Pancreas (tissue), 10 donors: ENCODE results near the gene TANC1. TPM values are rescaled to one million over a fixed set of nuclear protein-coding genes. Genes with fewer than 3 reads are reported as not detected.

Source experiments
- ATAC-seq, 4 donors: fragments of 200-7000 bp; cut with Tn5 transposase; one replicate each; pipeline versions ENCODE4 v1.8.0 to v1.9.1; 2020; ENCODE audit warnings: mild to moderate bottlenecking in 4 of 4, moderate library complexity in 4 of 4
- DNase-seq, 6 donors: peaks; one replicate each; pipeline ENCODE4 v3.0.0-alpha.2; 2020
- FAIRE-seq: peaks from 2 replicates; lab custom pipeline; 2012; peaks lifted over from hg19 to GRCh38; lab: Jason Lieb, UNC
- H3K27ac ChIP-seq, 4 donors: fragments of 200-600 bp; sonication (generic); 1 replicate in 3 of 4; 2 replicates in 1 of 4; pipeline versions ENCODE4 v1.5.0 to v1.8.0; 2020
- H3K27me3 ChIP-seq, 4 donors: fragments of 200-600 bp; one replicate each; pipeline ENCODE4 v1.8.0; 2021
- H3K36me3 ChIP-seq, 3 donors: fragments of 200-600 bp; sonication (generic) in 1 of 3; one replicate each; pipeline versions ENCODE4 v1.5.0 to v1.8.0; 2020 to 2021
- H3K4me1 ChIP-seq, 3 donors: fragments of 200-600 bp; one replicate each; pipeline ENCODE4 v1.8.0; 2021
- H3K4me3 ChIP-seq, 4 donors: fragments of 200-600 bp; sonication (generic) in 2 of 4; one replicate each; pipeline versions ENCODE4 v1.5.0 to v1.8.0; 2020 to 2021
- H3K9me3 ChIP-seq, 4 donors: fragments of 200-600 bp; one replicate each; pipeline ENCODE4 v1.8.0; 2021
- CTCF ChIP-seq, 4 donors: fragments of 200-600 bp; sonication (generic) in 3 of 4; IDR thresholded peaks; one replicate each; pipeline versions ENCODE4 v1.5.0 to v1.8.0; 2021; ENCODE audit warnings: antibody characterized with exemption in 4 of 4
- WGBS, 2 donors: extraction: QIAGEN DNeasy Blood & Tissue Kit; methylation state at CpG; one replicate each; pipeline ENCODE4 v1.1.7; 2013; 5-methylcytosine and 5-hydroxymethylcytosine counted together
- intact Hi-C, 3 donors: fragments of 100-400 bp; cut with DNase I; formaldehyde crosslinking; loops; one replicate each; pipeline versions ENCODE4 v1.11.1 to v1.14.2; 2022
- polyA plus RNA-seq, 2 donors: library from polyadenylated mRNA; stranded (reverse); fragments of 200-250 nt; gene quantifications; one replicate each; pipeline ENCODE4 v1.2.3, GENCODE V29; 2013
- total RNA-seq, 6 donors: library from RNA; stranded (reverse); fragmentation: NEBNext Ultra II Directional in 4 of 6; extraction: Animal tissue kit (Norgen Biotek cat#: 25700) in 4 of 6; gene quantifications; one replicate each; pipeline versions ENCODE4 v1.2.1 to v1.2.4, GENCODE V29; 2021 to 2023
- donor health status: healthy with polysubstance abuse.
- donor health status: DM: no; HTN: no; CAD: no; lungs with moderate emphysema.
- donor health status: DM: no; HTN: no; CAD: no.
- donor health status: control.
- donor health status: control.
- donor health status: Bipolar disorder and iron deficiency.
- donor health status: DM: yes; HTN: yes; CAD: no.
- donor health status: DM: no; HTN: no; CAD: no.
- donor health status: DM: no; HTN: no; CAD: no.
- donor health status: DM: yes; HTN: yes; CAD: no.

Gene TANC1
- total and polyA plus RNA-seq, 8 donors: 9.0 to 17.6 (median 10.5) TPM

- no peak for TF ChIP-seq CTCF (IDR thresholded peaks at IDR 0.05)
- WGBS, 2 donors: 95 to 97% methylated on average over 6 of the region's 6 CpGs
- Histone ChIP-seq H3K4me1 (peaks cover 4 to 21% (median 8%) of the 10 kb centered on the region in 3 donors), H3K9me3 (no peaks in the 10 kb centered on the region), H3K27me3 (no peaks in the 10 kb centered on the region), H3K4me3 (no peak overlapping the region), H3K27ac (no peak overlapping the region), H3K36me3 (no peaks in the 10 kb centered on the region)
- intact Hi-C loops: no loop called here
- DNase-seq: no peak
- no peak for ATAC-seq
- FAIRE-seq: no peak
These were observed 22.2 kb downstream of the TANC1 start for GRCh38 chr2:158990397-158991214.

DNA sequence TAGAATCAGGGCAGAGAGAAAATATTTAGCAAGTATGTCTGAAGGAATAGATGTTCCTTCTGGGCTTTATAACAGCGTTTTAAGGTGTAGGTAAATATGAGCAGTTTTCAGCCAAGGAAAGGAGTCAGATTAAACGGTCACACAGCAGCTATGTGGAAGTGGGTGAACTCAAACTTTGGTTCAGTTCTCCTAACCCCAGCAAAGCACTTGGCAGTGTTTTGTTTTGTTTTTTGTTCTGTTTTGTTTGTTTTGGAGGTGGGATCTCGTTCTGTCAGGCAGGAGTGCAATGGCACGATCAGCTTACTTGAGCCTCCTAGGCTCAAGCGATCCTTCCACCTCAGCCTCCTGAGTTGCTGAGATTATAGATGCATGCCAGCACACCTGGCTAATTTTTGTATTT is 24.6 kb downstream of the TANC1 start:
- Histone ChIP-seq H3K27ac (no peak overlapping the region), H3K36me3 (no peaks in the 10 kb centered on the region), H3K4me1 (peaks cover 8 to 21% (median 10%) of the 10 kb centered on the region in 3 donors), H3K27me3 (no peaks in the 10 kb centered on the region), H3K4me3 (no peak overlapping the region), H3K9me3 (no peaks in the 10 kb centered on the region)
- TF ChIP-seq CTCF (IDR thresholded peaks at IDR 0.05): no peak
- no peak for DNase-seq
- intact Hi-C loops: no loop called here
- FAIRE-seq: no peak
- ATAC-seq: no peak
- 84 to 87% methylated on average over 5 of the region's 5 CpGs for WGBS, 2 donors

- Histone ChIP-seq H3K4me1 (peaks cover 8 to 21% (median 15%) of the 10 kb centered on the region in 3 donors), H3K27ac (no peak overlapping the region), H3K36me3 (no peaks in the 10 kb centered on the region), H3K27me3 (no peaks in the 10 kb centered on the region), H3K4me3 (no peak overlapping the region), H3K9me3 (no peaks in the 10 kb centered on the region)
- FAIRE-seq: no peak
- TF ChIP-seq CTCF (IDR thresholded peaks at IDR 0.05): no peak
- DNase-seq: no peak
- 74 to 78% methylated on average over 4 of the region's 4 CpGs for WGBS, 2 donors
- intact Hi-C loops: no loop called here
- ATAC-seq: no peak
These were observed 25.5 kb downstream of the TANC1 start for GRCh38 chr2:158993721-158994587.

DNA sequence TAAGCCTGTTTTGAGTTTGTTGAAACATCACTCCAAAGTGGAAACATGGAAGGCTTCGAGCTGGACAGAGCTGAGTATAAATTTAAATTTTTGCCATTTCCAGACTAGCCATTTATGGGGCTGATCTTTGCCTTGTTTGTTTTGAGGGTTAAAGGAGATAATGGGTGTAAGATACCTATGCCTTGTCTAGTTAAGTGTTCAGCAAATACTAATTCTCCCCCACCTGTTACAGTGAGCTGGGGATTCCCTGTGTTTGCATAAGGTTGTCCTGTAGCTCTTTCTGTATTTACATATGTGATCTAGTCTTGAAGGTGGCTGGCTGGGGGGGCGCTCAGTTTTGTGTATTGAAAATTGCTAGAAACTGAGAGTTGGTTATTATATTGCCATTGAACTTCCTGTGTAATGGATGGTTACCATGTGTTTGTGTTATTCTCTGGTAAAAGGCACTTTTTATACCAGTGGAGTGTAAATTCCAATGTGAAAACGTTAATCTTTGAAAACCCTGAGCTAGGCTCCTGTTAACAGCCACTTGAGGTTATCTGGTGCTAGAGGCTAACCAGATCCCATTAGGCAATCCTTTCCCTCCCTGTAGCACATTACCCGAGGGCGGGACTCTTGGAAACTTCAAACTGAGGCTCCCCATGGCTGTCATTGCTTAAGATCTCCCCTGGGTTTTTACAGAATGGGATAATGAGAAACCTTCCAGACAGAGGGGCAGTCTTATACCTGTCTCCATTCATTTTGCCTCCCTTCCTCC is 26.7 kb downstream of the TANC1 start:
- H3K36me3 ChIP-seq: no peaks in the 10 kb centered on the region
- intact Hi-C loops: no loop called here
- H3K9me3 ChIP-seq: no peaks in the 10 kb centered on the region
- H3K4me3 ChIP-seq: no peak overlapping the region
- 67 to 72% methylated on average over 5 of the region's 5 CpGs for WGBS, 2 donors
- peaks cover 8 to 21% (median 17%) of the 10 kb centered on the region in 3 donors for H3K4me1 ChIP-seq
- no peak for TF ChIP-seq CTCF (IDR thresholded peaks at IDR 0.05)
- no peak for FAIRE-seq
- H3K27ac ChIP-seq: no peak overlapping the region
- H3K27me3 ChIP-seq: no peaks in the 10 kb centered on the region
- DNase-seq: no peak
- peak in 1 of 4 donors; percentile 55 for ATAC-seq
